Sigmoid colon (tissue), 4 donors: Measurements from ENCODE around the gene EIF1.

ENCODE experiments used
- CTCF ChIP-seq, 4 experiments: fragments of 450-650 bp in 3 of 4; fragments of 200-600 bp in 1 of 4; IDR thresholded peaks; one replicate each; pipeline ENCODE4 v1.5.1; 2016 to 2019; ENCODE audit warnings: antibody characterized with exemption in 4 of 4, mild to moderate bottlenecking in 3 of 4, moderate library complexity in 2 of 4
- EP300 ChIP-seq, 4 donors: sonication (generic); formaldehyde crosslinking; IDR thresholded peaks; one replicate each; pipeline ENCODE4 v1.6.1; 2017; ENCODE audit warnings: antibody characterized with exemption in 4 of 4

GRCh38 chr17:41678411-41678906 is 10.2 kb upstream of the EIF1 start:
- TF ChIP-seq CTCF (IDR thresholded peaks at IDR 0.05) (no peak), EP300 (IDR thresholded peaks at IDR 0.05) (no peak)
